ENCODE measurements around the gene SDK1. TPM values are rescaled to one million over a fixed set of nuclear protein-coding genes. Genes with fewer than 3 reads are reported as not detected.

The SDK1 gene
- total RNA-seq, 4 donors from 2014 or later = 1.3 to 5.0 (median 2.0) TPM

DNA sequence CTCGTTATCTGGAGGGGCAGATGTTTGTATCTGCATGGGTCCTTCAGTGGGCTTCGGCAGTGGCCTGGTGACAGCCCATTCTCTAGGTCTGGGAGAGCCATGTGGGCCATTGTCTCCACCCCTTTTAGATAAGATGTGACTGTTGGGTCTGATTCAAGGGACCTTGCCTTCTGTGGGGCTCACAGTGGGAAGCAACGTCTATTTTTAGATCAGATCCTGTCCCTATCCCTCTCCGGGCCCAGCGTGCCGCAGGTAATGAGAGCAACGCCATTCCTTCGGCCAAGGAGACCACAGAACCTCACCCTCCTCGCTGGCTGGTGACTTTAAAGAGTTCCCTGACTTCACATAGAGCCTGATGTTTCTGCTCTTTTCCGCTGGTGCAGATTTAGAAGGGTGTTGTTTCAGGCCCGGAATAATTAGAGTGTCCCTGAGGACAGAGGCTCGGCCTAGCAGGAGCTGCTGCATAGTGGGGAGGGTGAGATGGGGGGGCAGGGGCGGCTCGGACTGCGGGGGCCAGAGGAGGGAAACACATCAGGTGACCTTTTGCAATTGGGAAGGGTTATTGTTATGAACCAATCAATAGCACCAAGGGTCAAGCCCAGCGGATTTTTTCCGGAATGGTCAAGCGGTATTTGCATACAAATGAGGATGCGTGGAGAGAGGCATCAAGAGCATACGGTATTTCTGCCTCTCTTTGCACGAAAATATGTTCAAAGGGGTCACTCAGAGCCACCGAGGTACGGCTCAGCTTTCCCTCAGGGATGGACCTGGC lies 878.0 kb downstream of the SDK1 start:
- no peaks in the 10 kb centered on the region for H3K9me3 ChIP-seq
- no peak overlapping the region for H3K4me3 ChIP-seq (replicated peaks in 1 of 3)
- intact Hi-C loops (cut with DNase I) = no loop called here
- no peak for TF ChIP-seq POLR2A (IDR thresholded peaks at IDR 0.05)
- TF ChIP-seq, protein P1, sequence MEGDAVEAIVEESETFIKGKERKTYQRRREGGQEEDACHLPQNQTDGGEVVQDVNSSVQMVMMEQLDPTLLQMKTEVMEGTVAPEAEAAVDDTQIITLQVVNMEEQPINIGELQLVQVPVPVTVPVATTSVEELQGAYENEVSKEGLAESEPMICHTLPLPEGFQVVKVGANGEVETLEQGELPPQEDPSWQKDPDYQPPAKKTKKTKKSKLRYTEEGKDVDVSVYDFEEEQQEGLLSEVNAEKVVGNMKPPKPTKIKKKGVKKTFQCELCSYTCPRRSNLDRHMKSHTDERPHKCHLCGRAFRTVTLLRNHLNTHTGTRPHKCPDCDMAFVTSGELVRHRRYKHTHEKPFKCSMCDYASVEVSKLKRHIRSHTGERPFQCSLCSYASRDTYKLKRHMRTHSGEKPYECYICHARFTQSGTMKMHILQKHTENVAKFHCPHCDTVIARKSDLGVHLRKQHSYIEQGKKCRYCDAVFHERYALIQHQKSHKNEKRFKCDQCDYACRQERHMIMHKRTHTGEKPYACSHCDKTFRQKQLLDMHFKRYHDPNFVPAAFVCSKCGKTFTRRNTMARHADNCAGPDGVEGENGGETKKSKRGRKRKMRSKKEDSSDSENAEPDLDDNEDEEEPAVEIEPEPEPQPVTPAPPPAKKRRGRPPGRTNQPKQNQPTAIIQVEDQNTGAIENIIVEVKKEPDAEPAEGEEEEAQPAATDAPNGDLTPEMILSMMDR (IDR thresholded peaks at IDR 0.05) = no peak
- DNase-seq = no peak
- WGBS, 2 donors = 88 to 91% methylated on average over 23 of the region's 23 CpGs
- no peaks in the 10 kb centered on the region for H3K4me1 ChIP-seq
- H3K36me3 ChIP-seq = no peaks in the 10 kb centered on the region
- H3K27ac ChIP-seq = no peak overlapping the region
- H3K27me3 ChIP-seq = no peaks in the 10 kb centered on the region

GRCh38 chr7:4179688-4180380 lies 878.8 kb downstream of the SDK1 start:
- Histone ChIP-seq H3K27me3 (no peaks in the 10 kb centered on the region), H3K27ac (no peak overlapping the region), H3K36me3 (no peaks in the 10 kb centered on the region), H3K4me3 (replicated peaks in 1 of 3) (no peak overlapping the region), H3K9me3 (no peaks in the 10 kb centered on the region), H3K4me1 (no peaks in the 10 kb centered on the region)
- DNase-seq = no peak
- no peak for TF ChIP-seq POLR2A (IDR thresholded peaks at IDR 0.05)
- TF ChIP-seq, protein P1 (IDR thresholded peaks at IDR 0.05) = no peak
- intact Hi-C loops (cut with DNase I) = no loop called here
- 88 to 93% methylated on average over 21 to 23 of the region's 24 CpGs for WGBS, 2 donors

DNA sequence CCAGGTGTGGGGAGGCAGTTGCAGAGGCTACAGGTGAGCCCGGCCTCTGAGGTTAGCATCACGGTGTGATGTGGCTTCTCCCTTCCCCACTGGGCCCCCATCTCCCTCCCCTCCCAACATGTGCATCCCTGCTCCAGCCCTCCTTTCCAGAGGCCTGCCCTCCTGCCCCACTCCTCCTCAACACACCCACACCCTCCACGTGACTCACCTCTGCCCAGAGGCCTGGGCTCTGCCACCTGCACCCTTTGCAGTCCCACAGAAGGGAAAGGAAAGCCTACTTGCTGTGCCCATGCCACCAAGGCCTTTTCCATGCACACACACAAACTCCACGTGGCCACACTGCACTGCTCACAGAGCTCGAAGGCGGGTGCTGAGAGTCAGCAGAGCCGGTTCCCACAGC lies 880.4 kb downstream of the SDK1 start:
- WGBS, 2 donors = 84 to 85% methylated on average over 7 of the region's 7 CpGs
- TF ChIP-seq, protein P1 (IDR thresholded peaks at IDR 0.05) = no peak
- no peak for TF ChIP-seq POLR2A (IDR thresholded peaks at IDR 0.05)
- Histone ChIP-seq H3K4me3 (replicated peaks in 1 of 3) (no peak overlapping the region), H3K27ac (no peak overlapping the region), H3K36me3 (no peaks in the 10 kb centered on the region), H3K4me1 (no peaks in the 10 kb centered on the region), H3K9me3 (no peaks in the 10 kb centered on the region), H3K27me3 (no peaks in the 10 kb centered on the region)
- intact Hi-C loops (cut with DNase I) = no loop called here
- DNase-seq = no peak

GRCh38 chr7:4182605-4183300 lies 881.7 kb downstream of the SDK1 start:
- H3K4me1 ChIP-seq = no peaks in the 10 kb centered on the region
- H3K27ac ChIP-seq = no peak overlapping the region
- no peak for DNase-seq
- no peaks in the 10 kb centered on the region for H3K9me3 ChIP-seq
- WGBS, 2 donors = 85 to 95% methylated on average over 7 to 10 of the region's 10 CpGs
- no peak overlapping the region for H3K4me3 ChIP-seq (replicated peaks in 1 of 3)
- no peaks in the 10 kb centered on the region for H3K27me3 ChIP-seq
- H3K36me3 ChIP-seq = no peaks in the 10 kb centered on the region
- TF ChIP-seq POLR2A (IDR thresholded peaks at IDR 0.05) = no peak
- TF ChIP-seq, protein P1 (IDR thresholded peaks at IDR 0.05) = no peak
- intact Hi-C loops (cut with DNase I) = no loop called here
